ENCODE measurements around the gene PCCA. TPM values are rescaled to one million over a fixed set of nuclear protein-coding genes. Genes with fewer than 3 reads are reported as not detected.

Gene PCCA
- polyA plus RNA-seq, 1 of the 3 experiments (the other 2 are of a cell fraction), result 7.3 TPM

DNA sequence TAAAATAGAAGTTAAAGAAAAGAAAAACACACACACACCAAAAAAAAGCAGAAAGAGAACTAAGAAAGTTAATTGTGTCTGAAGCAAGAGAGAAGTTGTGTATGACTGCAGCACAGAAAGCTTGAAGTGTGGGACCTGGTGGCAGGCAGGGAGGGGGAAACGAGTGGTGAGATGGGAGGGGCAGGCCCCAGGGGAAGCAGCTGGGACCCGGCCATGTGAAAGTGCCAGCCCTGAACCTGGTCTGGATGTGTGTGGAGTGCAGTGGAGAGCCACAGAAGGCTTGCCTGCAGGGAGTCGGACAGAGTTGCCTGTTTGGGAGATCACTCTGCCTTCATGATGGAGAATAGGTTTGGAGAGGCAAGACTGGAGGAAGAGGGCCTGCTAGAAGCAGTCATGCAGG is 300.7 kb downstream of the PCCA start:
- Histone ChIP-seq H3K9ac (no peak overlapping the region), H3K79me2 (ENCODE audit: insufficient read depth) (no peaks in the 10 kb centered on the region), H3K9me3 (no peaks in the 10 kb centered on the region), H3K4me1 (ENCODE audit: control insufficient read depth in 1 of 2, insufficient read depth in 2 of 2, low read depth in 1 of 2, low read length in 1 of 2) (peaks cover 3 to 24% of the 10 kb centered on the region in 2 experiments; a peak in 3 of 4 replicates), H3F3A (replicated peaks; ENCODE audit: insufficient read depth) (peaks cover 30% of the 10 kb centered on the region), H3K36me3 (replicated peaks in 1 of 2; ENCODE audit: control insufficient read depth in 1 of 2, insufficient read depth in 2 of 2, low read length in 1 of 2) (no peaks in the 10 kb centered on the region), H4K20me1 (ENCODE audit: insufficient read depth) (no peaks in the 10 kb centered on the region), H3K4me2 (no peak overlapping the region), H3K27me3 (ENCODE audit: insufficient read depth) (no peaks in the 10 kb centered on the region), H3K27ac (ENCODE audit: low read depth in 2 of 2, low read length in 1 of 2) (no peak overlapping the region), H2AFZ (ENCODE audit: low read depth) (no peak overlapping the region), H3K4me3 (ENCODE audit: low read depth in 2 of 2, low read length in 1 of 2) (no peak overlapping the region), H3K9me2 (no peaks in the 10 kb centered on the region)
- ChIA-PET CTCF (interaction anchor here (0.9 to 1.3 kb wide), 2 partner anchors 10 to 372 kb away, joined by 3 read pairs; no protein-coding TSS in a partner anchor), POLR2A (no interaction called here)
- WGBS (ENCODE audit: low lambda C conversion rate), result 87% methylated on average over 3 of the region's 3 CpGs
- TF ChIP-seq FOXM1 (IDR thresholded peaks at IDR 0.05; ENCODE audit: low read depth), result no peak
- TF ChIP-seq, protein P1, sequence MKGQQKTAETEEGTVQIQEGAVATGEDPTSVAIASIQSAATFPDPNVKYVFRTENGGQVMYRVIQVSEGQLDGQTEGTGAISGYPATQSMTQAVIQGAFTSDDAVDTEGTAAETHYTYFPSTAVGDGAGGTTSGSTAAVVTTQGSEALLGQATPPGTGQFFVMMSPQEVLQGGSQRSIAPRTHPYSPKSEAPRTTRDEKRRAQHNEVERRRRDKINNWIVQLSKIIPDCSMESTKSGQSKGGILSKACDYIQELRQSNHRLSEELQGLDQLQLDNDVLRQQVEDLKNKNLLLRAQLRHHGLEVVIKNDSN (IDR thresholded peaks at IDR 0.05; ENCODE audit: borderline replicate concordance, low read depth), result no peak
- TF ChIP-seq SIN3A (IDR thresholded peaks at IDR 0.05; ENCODE audit: borderline replicate concordance, low read depth, low read length), result no peak
- no peak for TF ChIP-seq YY1 (IDR thresholded peaks at IDR 0.05; ENCODE audit: low read depth)
- no peak for TF ChIP-seq MXI1 (IDR thresholded peaks at IDR 0.05; ENCODE audit: low read depth, low read length)
- TF ChIP-seq CHD2 (IDR thresholded peaks at IDR 0.05; ENCODE audit: low read length, partially characterized antibody), result no peak
- no peak for TF ChIP-seq FOSL2 (IDR thresholded peaks at IDR 0.05; ENCODE audit: borderline replicate concordance, low read depth)
- TF ChIP-seq, protein P2, sequence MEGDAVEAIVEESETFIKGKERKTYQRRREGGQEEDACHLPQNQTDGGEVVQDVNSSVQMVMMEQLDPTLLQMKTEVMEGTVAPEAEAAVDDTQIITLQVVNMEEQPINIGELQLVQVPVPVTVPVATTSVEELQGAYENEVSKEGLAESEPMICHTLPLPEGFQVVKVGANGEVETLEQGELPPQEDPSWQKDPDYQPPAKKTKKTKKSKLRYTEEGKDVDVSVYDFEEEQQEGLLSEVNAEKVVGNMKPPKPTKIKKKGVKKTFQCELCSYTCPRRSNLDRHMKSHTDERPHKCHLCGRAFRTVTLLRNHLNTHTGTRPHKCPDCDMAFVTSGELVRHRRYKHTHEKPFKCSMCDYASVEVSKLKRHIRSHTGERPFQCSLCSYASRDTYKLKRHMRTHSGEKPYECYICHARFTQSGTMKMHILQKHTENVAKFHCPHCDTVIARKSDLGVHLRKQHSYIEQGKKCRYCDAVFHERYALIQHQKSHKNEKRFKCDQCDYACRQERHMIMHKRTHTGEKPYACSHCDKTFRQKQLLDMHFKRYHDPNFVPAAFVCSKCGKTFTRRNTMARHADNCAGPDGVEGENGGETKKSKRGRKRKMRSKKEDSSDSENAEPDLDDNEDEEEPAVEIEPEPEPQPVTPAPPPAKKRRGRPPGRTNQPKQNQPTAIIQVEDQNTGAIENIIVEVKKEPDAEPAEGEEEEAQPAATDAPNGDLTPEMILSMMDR (IDR thresholded peaks at IDR 0.05), result no peak
- TF ChIP-seq, protein P3, sequence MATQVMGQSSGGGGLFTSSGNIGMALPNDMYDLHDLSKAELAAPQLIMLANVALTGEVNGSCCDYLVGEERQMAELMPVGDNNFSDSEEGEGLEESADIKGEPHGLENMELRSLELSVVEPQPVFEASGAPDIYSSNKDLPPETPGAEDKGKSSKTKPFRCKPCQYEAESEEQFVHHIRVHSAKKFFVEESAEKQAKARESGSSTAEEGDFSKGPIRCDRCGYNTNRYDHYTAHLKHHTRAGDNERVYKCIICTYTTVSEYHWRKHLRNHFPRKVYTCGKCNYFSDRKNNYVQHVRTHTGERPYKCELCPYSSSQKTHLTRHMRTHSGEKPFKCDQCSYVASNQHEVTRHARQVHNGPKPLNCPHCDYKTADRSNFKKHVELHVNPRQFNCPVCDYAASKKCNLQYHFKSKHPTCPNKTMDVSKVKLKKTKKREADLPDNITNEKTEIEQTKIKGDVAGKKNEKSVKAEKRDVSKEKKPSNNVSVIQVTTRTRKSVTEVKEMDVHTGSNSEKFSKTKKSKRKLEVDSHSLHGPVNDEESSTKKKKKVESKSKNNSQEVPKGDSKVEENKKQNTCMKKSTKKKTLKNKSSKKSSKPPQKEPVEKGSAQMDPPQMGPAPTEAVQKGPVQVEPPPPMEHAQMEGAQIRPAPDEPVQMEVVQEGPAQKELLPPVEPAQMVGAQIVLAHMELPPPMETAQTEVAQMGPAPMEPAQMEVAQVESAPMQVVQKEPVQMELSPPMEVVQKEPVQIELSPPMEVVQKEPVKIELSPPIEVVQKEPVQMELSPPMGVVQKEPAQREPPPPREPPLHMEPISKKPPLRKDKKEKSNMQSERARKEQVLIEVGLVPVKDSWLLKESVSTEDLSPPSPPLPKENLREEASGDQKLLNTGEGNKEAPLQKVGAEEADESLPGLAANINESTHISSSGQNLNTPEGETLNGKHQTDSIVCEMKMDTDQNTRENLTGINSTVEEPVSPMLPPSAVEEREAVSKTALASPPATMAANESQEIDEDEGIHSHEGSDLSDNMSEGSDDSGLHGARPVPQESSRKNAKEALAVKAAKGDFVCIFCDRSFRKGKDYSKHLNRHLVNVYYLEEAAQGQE (IDR thresholded peaks at IDR 0.05; ENCODE audit: low read depth, low read length), result no peak
- TF ChIP-seq TCF12 (IDR thresholded peaks at IDR 0.05), result no peak
- TF ChIP-seq, protein P4, sequence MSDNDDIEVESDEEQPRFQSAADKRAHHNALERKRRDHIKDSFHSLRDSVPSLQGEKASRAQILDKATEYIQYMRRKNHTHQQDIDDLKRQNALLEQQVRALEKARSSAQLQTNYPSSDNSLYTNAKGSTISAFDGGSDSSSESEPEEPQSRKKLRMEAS (IDR thresholded peaks at IDR 0.05; ENCODE audit: low read depth), result no peak
- TF ChIP-seq, protein P5, sequence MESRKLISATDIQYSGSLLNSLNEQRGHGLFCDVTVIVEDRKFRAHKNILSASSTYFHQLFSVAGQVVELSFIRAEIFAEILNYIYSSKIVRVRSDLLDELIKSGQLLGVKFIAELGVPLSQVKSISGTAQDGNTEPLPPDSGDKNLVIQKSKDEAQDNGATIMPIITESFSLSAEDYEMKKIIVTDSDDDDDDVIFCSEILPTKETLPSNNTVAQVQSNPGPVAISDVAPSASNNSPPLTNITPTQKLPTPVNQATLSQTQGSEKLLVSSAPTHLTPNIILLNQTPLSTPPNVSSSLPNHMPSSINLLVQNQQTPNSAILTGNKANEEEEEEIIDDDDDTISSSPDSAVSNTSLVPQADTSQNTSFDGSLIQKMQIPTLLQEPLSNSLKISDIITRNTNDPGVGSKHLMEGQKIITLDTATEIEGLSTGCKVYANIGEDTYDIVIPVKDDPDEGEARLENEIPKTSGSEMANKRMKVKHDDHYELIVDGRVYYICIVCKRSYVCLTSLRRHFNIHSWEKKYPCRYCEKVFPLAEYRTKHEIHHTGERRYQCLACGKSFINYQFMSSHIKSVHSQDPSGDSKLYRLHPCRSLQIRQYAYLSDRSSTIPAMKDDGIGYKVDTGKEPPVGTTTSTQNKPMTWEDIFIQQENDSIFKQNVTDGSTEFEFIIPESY (IDR thresholded peaks at IDR 0.05; ENCODE audit: borderline replicate concordance, low read depth), result no peak
- no peak for TF ChIP-seq FOXJ3 (CRISPR knock-in tag; IDR thresholded peaks at IDR 0.05)
- TF ChIP-seq TEAD4 (IDR thresholded peaks at IDR 0.05; ENCODE audit: borderline replicate concordance, insufficient read depth), result no peak
- no peak for TF ChIP-seq EP300 (IDR thresholded peaks at IDR 0.05; ENCODE audit: borderline replicate concordance in 1 of 2, low read depth in 1 of 2, low read length in 1 of 2)
- no peak for TF ChIP-seq GATA2 (CRISPR knock-in tag; IDR thresholded peaks at IDR 0.05)
- TF ChIP-seq EZH2phosphoT487 (IDR thresholded peaks at IDR 0.05; ENCODE audit: borderline replicate concordance, low read depth), result no peak
- no peak for TF ChIP-seq TAF1 (IDR thresholded peaks at IDR 0.05; ENCODE audit: borderline replicate concordance, low read depth, low read length)
- no peak for DNase-seq
